Measurements from ENCODE around the gene TTYH2. TPM values are rescaled to one million over a fixed set of nuclear protein-coding genes. Genes with fewer than 3 reads are reported as not detected.

Gene TTYH2
- total and polyA plus RNA-seq, 2 of the 4 experiments (the other 2 are of a cell fraction) = 2.3 to 6.8 TPM

GRCh38 chr17:74276541-74277009 is 63.2 kb downstream of the TTYH2 start:
- Histone ChIP-seq H2AFZ (replicated peaks; ENCODE audit: low read length, poor library complexity) (no peak overlapping the region), H2BK5ac (ENCODE audit: low read depth, low read length, poor library complexity, severe bottlenecking) (no peak overlapping the region), H3K56ac (ENCODE audit: extremely low read depth, insufficient read depth, low read length) (no peak overlapping the region), H3K9ac (ENCODE audit: low read depth, low read length) (no peak overlapping the region), H3K18ac (ENCODE audit: low read depth, low read length) (no peak overlapping the region), H3K36me3 (ENCODE audit: control insufficient read depth, insufficient read depth, low read length) (no peaks in the 10 kb centered on the region), H2BK20ac (ENCODE audit: low read depth, low read length) (no peak overlapping the region), H2AK9ac (replicated peaks; ENCODE audit: low read depth, low read length, poor library complexity) (no peak overlapping the region), H2AK5ac (ENCODE audit: low read depth, low read length) (no peak overlapping the region), H3K23ac (ENCODE audit: low read depth, low read length) (no peak overlapping the region), H4K5ac (ENCODE audit: low read depth, low read length) (no peak overlapping the region), H3K79me1 (ENCODE audit: low read depth in 1 of 2, low read length in 2 of 2) (no peaks in the 10 kb centered on the region), H3K9me3 (ENCODE audit: control insufficient read depth, insufficient read depth, low read length) (peaks cover under 1% of the 10 kb centered on the region; the same call in 1 of the 2 replicates), H4K8ac (ENCODE audit: low read depth in 2 of 2, low read length in 2 of 2) (no peak overlapping the region), H3K9me1 (ENCODE audit: insufficient read depth, low read length) (no peaks in the 10 kb centered on the region), H3K27ac (ENCODE audit: insufficient read depth, low read length) (no peak overlapping the region), H3K14ac (replicated peaks; ENCODE audit: low read depth, low read length) (no peak overlapping the region), H3K27me3 (ENCODE audit: control insufficient read depth, insufficient read depth, low read length) (no peaks in the 10 kb centered on the region; the same call in 1 of the 2 replicates), H3K4me1 (ENCODE audit: control insufficient read depth, insufficient read depth, low read length) (no peaks in the 10 kb centered on the region), H3K4me3 (ENCODE audit: insufficient read depth, low read depth, low read length) (no peak overlapping the region), H3K4me2 (ENCODE audit: low read depth, low read length) (no peak overlapping the region), H4K20me1 (ENCODE audit: insufficient read depth, low read length) (no peaks in the 10 kb centered on the region), H2BK120ac (ENCODE audit: low read depth, low read length) (no peak overlapping the region), H2BK15ac (ENCODE audit: low read depth, low read length) (no peak overlapping the region), H3K4ac (ENCODE audit: low read depth, low read length) (no peak overlapping the region), H4K91ac (ENCODE audit: insufficient read depth, low read depth, low read length) (no peak overlapping the region)
- no peak for TF ChIP-seq CTCF (conservative IDR thresholded peaks at IDR 0.05; ENCODE audit: low read depth, low read length)
- TF ChIP-seq ELK1 (IDR thresholded peaks at IDR 0.05; ENCODE audit: borderline replicate concordance, low read depth, low read length) = no peak
- TF ChIP-seq MAZ (IDR thresholded peaks at IDR 0.05; ENCODE audit: borderline replicate concordance, low read depth, low read length) = no peak
- TF ChIP-seq RFX5 (IDR thresholded peaks at IDR 0.05; ENCODE audit: low read depth, low read length) = no peak
- TF ChIP-seq CHD1 (IDR thresholded peaks at IDR 0.05; ENCODE audit: low read depth, low read length) = no peak
- TF ChIP-seq MXI1 (IDR thresholded peaks at IDR 0.05; ENCODE audit: borderline replicate concordance, low read depth, low read length) = no peak
- no peak for TF ChIP-seq POLR2A (IDR thresholded peaks at IDR 0.05; ENCODE audit: low read depth, low read length)
- no peak for TF ChIP-seq NFE2L2 (IDR thresholded peaks at IDR 0.05; ENCODE audit: low read depth, low read length)
- TF ChIP-seq BHLHE40 (IDR thresholded peaks at IDR 0.05; ENCODE audit: low read depth, low read length) = no peak
- no peak for TF ChIP-seq SMC3 (IDR thresholded peaks at IDR 0.05; ENCODE audit: low read depth, low read length)
- TF ChIP-seq RAD21 (IDR thresholded peaks at IDR 0.05; ENCODE audit: low read length) = no peak
- TF ChIP-seq MAFK (IDR thresholded peaks at IDR 0.05; ENCODE audit: low read depth, low read length) = no peak
- TF ChIP-seq RCOR1 (IDR thresholded peaks at IDR 0.05; ENCODE audit: insufficient replicate concordance, low read length) = no peak
- no peak for TF ChIP-seq CEBPB (IDR thresholded peaks at IDR 0.05; ENCODE audit: low read depth, low read length)
- BruUV-seq (replicated peaks) = no TSS peak
- in situ Hi-C loops (cut with MboI; ENCODE audit: low sequenced_read_pairs) (no loop called here), dilution Hi-C loops (cut with HindIII; ENCODE audit: low sequenced_read_pairs, unreplicated experiment) (no loop called here), intact Hi-C loops (cut with micrococcal nuclease) (no loop called here)
- ChIA-PET CTCF (no interaction called here), POLR2A (ENCODE audit: unreplicated experiment) (no interaction called here)
- ATAC-seq (ENCODE audit: low read depth) (no peak), DNase-seq (no peak)
- WGBS, 2 experiments (ENCODE audit: extremely low coverage in 2 of 2, insufficient read length in 1 of 2) = 60% methylated on average over 1 of the region's 5 CpGs; no CpG with 5 or more reads in 1 of the 2 experiments
